Measurements from ENCODE around the gene CPLANE1. TPM values are rescaled to one million over a fixed set of nuclear protein-coding genes. Genes with fewer than 3 reads are reported as not detected.

CPLANE1 gene
- total and polyA plus RNA-seq, 9 of the 15 experiments (the other 6 are each of a cell fraction or from before 2014, with no cell fraction given) = under 0.01 to 0.27 (median 0.08) TPM; not detected in 2

DNA sequence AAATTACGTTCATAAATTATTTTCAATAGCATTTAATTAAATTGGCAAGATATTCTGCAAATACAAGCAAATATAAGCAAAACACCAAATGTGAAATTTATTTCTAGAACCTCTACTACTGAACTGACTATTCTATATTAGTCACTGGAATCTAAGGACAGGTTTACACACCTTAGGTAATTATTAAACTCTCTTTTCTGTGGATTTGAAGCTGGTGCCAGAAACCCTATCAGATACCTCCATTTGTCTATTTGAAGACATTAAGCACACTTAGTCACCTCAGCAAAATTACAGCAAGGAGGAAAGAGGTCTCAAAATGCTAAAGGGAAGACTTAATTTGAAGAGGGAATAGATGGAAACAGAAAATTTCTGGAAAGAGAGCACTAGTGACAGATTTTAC, 83.4 kb downstream of the CPLANE1 start (continued):
- TF ChIP-seq, protein P1, sequence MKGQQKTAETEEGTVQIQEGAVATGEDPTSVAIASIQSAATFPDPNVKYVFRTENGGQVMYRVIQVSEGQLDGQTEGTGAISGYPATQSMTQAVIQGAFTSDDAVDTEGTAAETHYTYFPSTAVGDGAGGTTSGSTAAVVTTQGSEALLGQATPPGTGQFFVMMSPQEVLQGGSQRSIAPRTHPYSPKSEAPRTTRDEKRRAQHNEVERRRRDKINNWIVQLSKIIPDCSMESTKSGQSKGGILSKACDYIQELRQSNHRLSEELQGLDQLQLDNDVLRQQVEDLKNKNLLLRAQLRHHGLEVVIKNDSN (CRISPR knock-in tag; IDR thresholded peaks at IDR 0.05) = no peak

DNA sequence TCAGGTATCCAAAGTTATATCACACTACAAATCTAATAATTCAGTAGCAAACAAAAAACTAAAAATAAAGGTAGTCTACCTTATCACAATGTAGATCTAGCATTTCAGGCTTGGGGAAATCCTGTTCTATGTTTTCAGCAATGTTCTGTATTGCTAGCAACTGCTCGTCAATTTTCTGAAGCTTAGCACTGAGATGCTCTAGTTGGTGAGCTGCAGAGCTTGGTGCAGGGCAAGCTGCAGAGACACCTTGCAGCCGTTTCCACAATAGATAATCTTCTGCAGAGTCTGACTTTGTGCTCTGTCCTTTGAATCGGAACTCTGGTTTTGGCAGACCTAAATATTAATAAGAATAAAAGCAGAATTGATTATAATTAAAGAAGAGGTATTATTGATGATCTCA, 95.5 kb downstream of the CPLANE1 start:
- Histone ChIP-seq H2AFZ (ENCODE audit: low read depth, low read length) (no peak overlapping the region), H3K4me1 (replicated peaks in 1 of 2; ENCODE audit: control insufficient read depth in 2 of 2, insufficient read depth in 2 of 2, low read length in 2 of 2) (no peaks in the 10 kb centered on the region), H3K79me2 (ENCODE audit: control insufficient read depth, insufficient read depth, low read length) (no peaks in the 10 kb centered on the region), H3K4me3 (no peak overlapping the region), H3K9ac (ENCODE audit: insufficient read depth in 1 of 2, low read depth in 2 of 2, low read length in 2 of 2) (no peak overlapping the region), H3K27me3 (ENCODE audit: control insufficient read depth in 2 of 2, insufficient read depth in 2 of 2, low read length in 2 of 2) (peaks cover 0 to 3% of the 10 kb centered on the region in 2 experiments; a peak in 2 of 5 replicates), H3K27ac (ENCODE audit: extremely low read depth, low read depth, low read length) (no peak overlapping the region), H3K9me3 (replicated peaks; ENCODE audit: control insufficient read depth, insufficient read depth, low read depth, low read length) (no peaks in the 10 kb centered on the region), H3K36me3 (ENCODE audit: control insufficient read depth, insufficient read depth, low read length) (no peaks in the 10 kb centered on the region), H3K9me1 (ENCODE audit: control insufficient read depth, insufficient read depth, low read length) (no peaks in the 10 kb centered on the region), H3K4me2 (ENCODE audit: insufficient read depth, low read length) (no peak overlapping the region), H4K20me1 (replicated peaks; ENCODE audit: control insufficient read depth, insufficient read depth, low read length) (no peaks in the 10 kb centered on the region)
- ChIA-PET POLR2A (interaction anchor here (0.8 kb wide), 1 partner anchor 49 kb away, joined by 3 read pairs; no protein-coding TSS in a partner anchor), CTCF (ENCODE audit: low intra/inter-chr PET ratio) (no interaction called here)
- TF ChIP-seq U2AF2 (optimal IDR thresholded peaks at IDR 0.05; ENCODE audit: low read depth, low read length) (no peak), HDGF (IDR thresholded peaks at IDR 0.05) (no peak), KLF6 (CRISPR knock-in tag; IDR thresholded peaks at IDR 0.05; ENCODE audit: borderline replicate concordance) (no peak), ZNF444 (CRISPR knock-in tag; IDR thresholded peaks at IDR 0.05) (no peak)
- no peak for ATAC-seq
- BruUV-seq (replicated peaks) = no TSS peak
- in situ Hi-C loops (cut with MboI) (no loop called here), intact Hi-C loops (cut with micrococcal nuclease) (no loop called here)
- WGBS (ENCODE audit: insufficient coverage, low coverage, missing lambda C conversion rate) = 0% methylated on average over 3 of the region's 3 CpGs
- no peak for FAIRE-seq
- no peak for DNase-seq (ENCODE audit: extremely low read depth in 1 of 4, low spot score in 3 of 4)
